Activated CD8-positive, alpha-beta memory T cell treated with anti-CD3 and anti-CD28 coated beads, Interleukin-2, amount 50 U/mL, for 24 hours (primary cell): ENCODE results near the gene AGPS.
"Not testable (repeated sequence)": the region's sequence is repeated elsewhere in the genome, so short reads cannot be mapped to it uniquely, and the experiment has no call there.

ENCODE experiments used
- DNase-seq: peaks from one replicate; pipeline ENCODE4 v3.0.0-alpha.2; 2020; ENCODE audit errors: extremely low read depth

AGPS gene

DNA sequence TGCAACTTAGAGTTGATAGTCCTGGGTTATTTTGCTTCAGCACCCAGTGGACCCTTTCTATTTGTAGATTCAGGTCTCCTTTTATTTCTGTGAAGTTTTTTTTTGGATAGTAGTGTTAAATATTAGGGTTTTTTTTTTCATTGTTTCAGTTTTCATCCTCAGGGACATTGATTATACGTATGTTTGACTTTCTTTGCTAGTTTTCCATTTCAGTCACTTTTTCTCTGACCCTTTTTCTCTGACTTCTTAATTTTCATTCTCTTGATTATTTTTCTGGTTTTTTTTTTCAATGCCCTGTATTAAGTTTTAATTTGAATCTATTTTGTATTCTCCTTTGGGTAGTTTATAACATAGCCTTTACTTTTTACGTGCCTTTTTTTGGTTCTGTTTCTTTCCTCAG is 79.4 kb downstream of the AGPS start:
- DNase-seq, result no peak

- no peak for DNase-seq
These were observed 81.7 kb downstream of the AGPS start for GRCh38 chr2:177474301-177474700.

- no peak for DNase-seq
These were observed 82.4 kb downstream of the AGPS start for GRCh38 chr2:177474998-177475397.

- no peak for DNase-seq
These were observed 84.3 kb downstream of the AGPS start for GRCh38 chr2:177476897-177477296.

- no peak for DNase-seq
These were observed 85.5 kb downstream of the AGPS start for GRCh38 chr2:177478029-177478428.

DNA sequence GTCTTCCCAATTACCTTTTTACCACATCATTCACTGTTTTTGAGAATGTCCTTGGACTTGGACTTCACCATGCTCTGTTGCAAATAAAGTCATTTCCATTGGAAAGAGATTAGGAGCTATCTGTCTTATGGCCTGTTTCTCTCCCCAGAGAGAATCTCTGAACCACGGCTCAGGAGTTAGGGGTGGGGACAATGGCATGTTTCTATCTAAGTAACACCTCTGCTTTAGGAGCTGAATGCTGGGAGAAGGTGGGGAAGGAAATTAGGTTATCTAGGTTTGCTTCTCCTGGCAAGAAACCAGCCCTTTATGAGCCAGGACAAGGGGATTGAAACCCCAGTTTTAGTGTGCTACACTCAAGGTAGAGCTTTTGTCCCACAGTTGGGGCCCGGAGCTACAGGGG is 86.3 kb downstream of the AGPS start:
- no peak for DNase-seq

DNA sequence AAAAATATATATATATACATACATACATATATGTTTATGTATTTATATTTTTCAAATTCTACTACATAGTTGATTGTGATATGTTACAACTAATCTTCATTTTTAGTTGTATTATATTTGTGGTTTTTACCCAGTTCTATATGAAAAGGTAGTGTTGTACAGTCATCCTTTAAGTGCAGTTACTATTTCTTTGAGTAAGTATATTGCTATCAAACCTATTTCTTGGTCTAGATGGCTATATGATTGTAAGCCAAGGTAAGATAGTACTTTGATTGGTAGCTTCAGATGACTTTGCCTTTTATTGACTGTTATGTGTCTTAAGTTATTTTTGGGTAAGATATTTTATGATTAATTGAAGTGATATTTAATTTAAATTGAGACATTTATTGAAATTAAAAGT is 89.6 kb downstream of the AGPS start:
- no peak for DNase-seq

GRCh38 chr2:177483531-177483930 is 91.0 kb downstream of the AGPS start:
- no peak for DNase-seq

- DNase-seq, result no peak
These were observed 91.7 kb downstream of the AGPS start for GRCh38 chr2:177484180-177484795.

GRCh38 chr2:177485657-177486056 is 93.1 kb downstream of the AGPS start:
- not testable (repeated sequence) for DNase-seq

- DNase-seq, result no peak
These were observed 97.2 kb downstream of the AGPS start for GRCh38 chr2:177489719-177490301.

DNA sequence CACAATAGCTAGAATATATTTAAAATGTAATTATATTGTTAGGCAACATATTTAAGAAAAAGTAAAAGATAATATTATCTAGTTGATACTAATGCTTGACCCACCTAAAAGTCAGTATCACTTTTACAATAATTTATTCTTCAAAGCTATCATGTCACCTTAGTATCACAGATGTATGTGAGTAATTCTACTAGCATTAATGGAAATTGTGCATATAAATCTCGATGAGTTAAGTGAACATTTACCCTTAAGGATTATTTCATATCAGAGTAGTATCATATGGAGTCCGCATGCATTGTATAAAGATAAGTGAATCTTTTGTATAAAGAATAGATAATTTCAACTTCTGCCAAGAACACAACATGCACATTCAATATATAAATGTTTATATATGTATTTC is 103.4 kb downstream of the AGPS start:
- no peak for DNase-seq

- DNase-seq, result no peak
These were observed 104.3 kb downstream of the AGPS start for GRCh38 chr2:177496921-177497320.

DNA sequence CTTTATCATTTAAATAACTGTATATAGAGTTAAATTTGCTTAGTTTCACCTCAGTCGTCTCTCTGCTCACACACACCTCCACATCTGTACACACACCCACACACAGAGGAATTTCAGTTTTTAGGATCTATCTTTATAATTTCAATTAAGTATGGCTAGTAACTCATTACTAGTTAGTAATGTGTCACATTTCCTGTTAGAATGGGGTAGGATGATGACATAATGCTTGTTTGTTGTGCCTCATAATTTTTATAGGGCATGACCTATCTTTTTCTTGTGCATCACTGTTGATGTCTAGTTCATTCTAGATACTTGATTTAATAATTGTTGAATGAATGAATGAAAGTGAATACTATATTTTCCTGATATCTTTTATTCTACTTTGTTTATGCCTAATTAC is 108.6 kb downstream of the AGPS start:
- no peak for DNase-seq

DNA sequence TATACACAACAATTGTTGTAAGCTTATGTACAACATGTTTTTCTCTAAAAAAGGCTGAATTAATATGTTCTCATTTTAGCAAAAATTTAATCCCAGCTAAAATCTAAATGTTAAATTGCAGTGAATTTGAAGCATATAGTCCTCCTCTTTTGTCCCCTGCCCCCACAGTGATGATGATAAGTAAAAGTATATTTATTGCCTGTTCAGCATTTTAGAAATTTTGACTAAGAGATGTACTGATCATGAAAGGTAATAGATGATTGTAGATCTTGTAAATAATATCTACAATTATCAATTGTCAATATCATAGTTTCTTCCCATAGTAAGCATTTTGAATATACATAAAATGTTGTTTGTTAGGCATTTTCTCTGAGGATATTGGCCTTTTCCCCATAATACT is 113.9 kb downstream of the AGPS start:
- DNase-seq, result no peak

DNA sequence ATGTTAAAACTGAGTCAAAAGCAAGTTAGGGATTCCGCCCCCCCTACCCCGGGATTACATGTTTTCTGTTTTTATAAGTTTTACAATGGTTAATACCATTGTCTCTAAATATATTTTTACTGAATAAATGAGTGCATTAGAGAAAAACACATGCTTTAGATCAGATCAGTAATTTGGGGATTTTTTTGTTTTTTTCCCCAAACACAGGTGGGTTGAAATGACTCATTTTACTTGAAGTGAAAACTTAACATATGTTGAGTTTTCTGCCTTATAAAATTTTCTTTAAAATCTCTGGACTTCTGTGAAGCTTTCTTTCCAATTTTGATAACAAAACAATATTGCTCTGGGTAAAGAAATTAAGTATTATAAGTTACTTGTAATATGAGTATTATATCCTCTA is 114.4 kb downstream of the AGPS start:
- no peak for DNase-seq

GRCh38 chr2:177516824-177517544 is 124.4 kb downstream of the AGPS start:
- DNase-seq, result no peak

DNA sequence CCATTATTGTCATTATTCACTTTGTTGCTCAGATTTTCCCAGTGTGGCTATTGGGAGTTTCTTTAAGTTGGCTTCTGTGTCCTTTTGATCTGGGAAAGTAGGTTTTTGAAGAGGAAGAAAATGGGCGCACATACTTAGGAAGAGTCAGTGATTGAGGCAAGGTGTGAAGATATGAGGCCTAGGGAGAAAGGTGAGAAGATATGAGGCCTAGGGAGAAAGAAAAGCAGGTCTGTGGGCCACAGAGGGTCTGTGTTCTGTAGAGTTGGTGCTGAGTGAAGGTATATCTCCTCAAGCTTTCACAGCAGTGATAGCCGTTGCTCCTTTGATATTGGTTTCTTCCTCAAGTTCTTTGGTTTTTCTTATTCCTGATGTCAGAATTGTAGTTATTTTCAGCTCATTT is 126.2 kb downstream of the AGPS start:
- DNase-seq, result no peak

DNA sequence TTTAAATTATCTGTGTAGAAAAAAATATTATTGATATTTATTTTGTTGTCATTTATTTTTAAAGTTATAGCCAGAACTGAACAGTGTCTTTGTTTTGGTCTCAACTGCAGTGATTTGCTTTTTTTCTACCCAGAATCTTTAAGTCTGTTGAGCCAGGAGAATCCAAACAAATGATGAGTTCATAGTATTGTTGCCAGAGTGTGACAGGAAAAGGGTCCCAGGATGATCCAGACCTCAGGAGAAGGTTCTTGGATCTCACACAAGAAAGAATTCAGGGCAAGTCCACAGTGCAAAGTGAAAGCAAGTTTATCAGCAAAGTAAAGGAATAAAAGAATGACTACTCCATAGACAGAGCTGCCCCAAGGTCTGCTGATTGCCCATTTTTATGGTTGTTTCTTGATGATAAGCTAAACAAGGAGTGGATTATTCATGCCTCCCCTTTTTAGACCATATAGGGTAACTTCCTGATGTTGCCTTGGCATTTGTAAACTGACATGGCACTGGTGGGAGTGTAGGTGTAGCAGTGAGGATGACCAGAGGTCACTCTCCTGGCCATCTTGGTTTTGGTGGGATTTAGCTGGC is 127.1 kb downstream of the AGPS start:
- no peak for DNase-seq

- DNase-seq, result no peak
These were observed 127.8 kb downstream of the AGPS start for GRCh38 chr2:177520324-177520723.

GRCh38 chr2:177523781-177524180 is 131.2 kb downstream of the AGPS start:
- DNase-seq, result no peak

GRCh38 chr2:177525351-177525924 is 132.9 kb downstream of the AGPS start:
- DNase-seq, result no peak
